Measurements from ENCODE around the gene SLC6A3.
"Not testable (repeated sequence)": the region's sequence is repeated elsewhere in the genome, so short reads cannot be mapped to it uniquely, and the experiment has no call there.

Gene SLC6A3

DNA sequence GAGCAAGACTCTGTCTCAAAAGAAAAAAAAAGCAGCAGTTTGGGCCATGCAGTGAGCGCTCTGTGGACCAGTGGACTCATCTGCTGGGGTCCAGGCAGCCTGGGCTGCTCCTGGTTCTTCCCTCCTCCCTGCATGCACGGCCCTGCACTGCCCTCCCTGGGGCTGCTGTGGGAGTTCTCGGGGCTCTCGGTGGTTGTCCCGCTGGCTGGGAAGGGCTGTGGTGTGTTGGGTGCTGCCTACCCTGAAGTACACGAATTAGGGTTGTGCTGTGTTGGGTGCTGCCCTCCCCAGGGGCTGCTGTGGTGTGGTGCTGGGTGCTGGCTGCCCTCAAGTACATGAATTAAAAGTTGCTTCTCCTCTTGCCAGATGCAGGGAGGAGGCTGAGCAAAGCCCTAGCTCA lies 82.1 kb downstream of the SLC6A3 start:
- DNase-seq (ENCODE audit: low read depth) = no peak
- H3K4me3 ChIP-seq (ENCODE audit: low read length) = no peak overlapping the region
- no peak for TF ChIP-seq CTCF (IDR thresholded peaks at IDR 0.05; ENCODE audit: insufficient read depth, low read depth, low read length, missing control alignments)

- TF ChIP-seq CTCF (IDR thresholded peaks at IDR 0.05; ENCODE audit: insufficient read depth, low read depth, low read length, missing control alignments) = no peak
- DNase-seq (ENCODE audit: low read depth) = no peak
- H3K4me3 ChIP-seq (ENCODE audit: low read length) = no peak overlapping the region
Observed at GRCh38 chr5:1362242-1363015, 82.8 kb downstream of the SLC6A3 start.

DNA sequence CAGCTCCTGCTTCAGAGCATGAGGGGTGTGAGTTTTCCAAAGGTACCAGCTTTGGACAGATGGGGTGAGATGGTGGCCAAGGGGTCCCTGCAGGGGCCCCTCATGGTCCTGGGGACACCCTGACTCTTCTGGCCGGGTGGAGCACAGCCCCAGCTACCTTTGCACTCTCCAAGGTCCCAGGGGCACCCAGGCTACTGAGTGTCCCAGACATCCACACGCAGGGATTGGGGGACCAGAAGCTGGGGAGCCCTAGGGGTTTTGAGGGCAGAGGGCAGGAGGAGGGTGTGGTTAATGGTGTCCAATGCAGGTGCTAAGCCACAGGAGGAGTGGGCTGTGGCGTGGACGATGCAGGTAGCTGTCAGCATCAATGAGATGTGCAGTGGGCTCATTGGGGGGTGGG lies 84.4 kb downstream of the SLC6A3 start:
- H3K4me3 ChIP-seq (ENCODE audit: low read length) = no peak overlapping the region
- no peak for TF ChIP-seq CTCF (IDR thresholded peaks at IDR 0.05; ENCODE audit: insufficient read depth, low read depth, low read length, missing control alignments)
- DNase-seq (ENCODE audit: low read depth) = no peak

GRCh38 chr5:1360367-1360766 lies 84.9 kb downstream of the SLC6A3 start:
- not testable (repeated sequence) for H3K4me3 ChIP-seq (ENCODE audit: low read length); DNase-seq (ENCODE audit: low read depth)

DNA sequence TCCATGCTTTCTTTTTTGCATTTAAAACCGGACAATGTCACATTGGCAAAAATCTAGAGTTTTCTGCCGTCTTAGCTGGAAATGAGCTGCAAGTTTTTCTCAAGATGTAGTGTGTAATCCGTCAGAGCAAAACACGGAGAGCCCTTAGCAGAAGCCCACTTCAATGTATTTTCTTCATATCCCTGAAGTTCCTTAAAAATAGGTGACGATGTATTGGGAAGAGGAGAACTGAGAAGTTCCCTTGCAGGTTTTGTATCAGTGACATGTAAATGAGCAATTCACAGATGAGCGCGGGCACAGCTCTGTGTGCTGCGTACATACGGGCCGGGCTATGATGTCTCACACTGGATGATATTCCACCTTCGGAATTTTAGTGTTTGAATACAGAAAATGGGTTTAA lies 85.5 kb downstream of the SLC6A3 start:
- no peak for TF ChIP-seq CTCF (IDR thresholded peaks at IDR 0.05; ENCODE audit: insufficient read depth, low read depth, low read length, missing control alignments)
- no peak for DNase-seq (ENCODE audit: low read depth)
- no peak overlapping the region for H3K4me3 ChIP-seq (ENCODE audit: low read length)

DNA sequence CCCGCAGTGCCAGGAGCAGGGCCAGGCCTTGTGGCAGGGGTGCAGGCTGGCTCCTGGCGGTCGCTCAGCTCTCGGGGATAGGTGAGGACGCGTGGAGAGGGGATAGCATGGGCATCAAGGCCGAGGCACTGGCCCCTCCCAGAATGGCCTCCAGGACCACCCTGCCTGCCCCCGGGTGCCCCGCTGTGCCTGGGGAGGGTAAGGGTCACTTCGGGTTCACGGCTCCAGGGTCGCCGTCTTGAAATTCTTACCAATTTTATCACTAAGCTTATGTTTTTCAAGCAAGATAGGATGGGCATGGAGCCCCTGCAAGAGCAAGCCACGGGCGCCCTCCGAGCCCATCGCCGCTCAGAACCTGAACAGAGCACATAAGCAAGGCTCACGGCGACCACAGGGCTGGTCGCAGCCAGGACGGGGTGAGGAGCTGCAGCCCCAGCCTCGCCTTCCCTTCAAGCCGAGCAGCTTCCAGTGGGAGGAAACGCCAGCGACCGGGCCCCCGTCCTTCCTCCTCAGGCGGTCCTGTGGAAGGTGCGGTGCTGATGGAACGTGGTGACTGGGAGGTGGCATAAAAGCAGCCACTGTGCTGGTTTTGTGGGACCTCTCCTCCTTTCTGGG lies 86.1 kb downstream of the SLC6A3 start:
- H3K4me3 ChIP-seq (ENCODE audit: low read length) = no peak overlapping the region
- no peak for DNase-seq (ENCODE audit: low read depth)
- TF ChIP-seq CTCF (IDR thresholded peaks at IDR 0.05; ENCODE audit: insufficient read depth, low read depth, low read length, missing control alignments) = no peak

DNA sequence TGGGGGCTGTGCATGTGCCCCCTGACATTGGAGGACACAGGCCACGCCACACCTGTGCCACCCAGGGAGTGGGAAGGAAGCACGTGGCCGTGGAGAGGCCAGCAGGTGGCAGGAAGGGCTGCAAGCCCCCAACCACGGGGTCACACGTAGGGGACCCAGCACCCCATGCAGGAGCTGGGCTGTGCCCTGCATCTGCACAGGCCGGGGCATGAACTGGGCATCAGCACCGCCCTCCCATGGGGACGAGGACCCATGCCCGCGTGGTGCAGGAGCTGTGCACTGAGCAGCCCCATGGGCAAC lies 86.6 kb downstream of the SLC6A3 start:
- TF ChIP-seq CTCF (IDR thresholded peaks at IDR 0.05; ENCODE audit: insufficient read depth, low read depth, low read length, missing control alignments) = no peak
- no peak overlapping the region for H3K4me3 ChIP-seq (ENCODE audit: low read length)
- DNase-seq (ENCODE audit: low read depth) = no peak
